Measurements from ENCODE around the gene PLEK2. TPM values are rescaled to one million over a fixed set of nuclear protein-coding genes. Genes with fewer than 3 reads are reported as not detected.

The PLEK2 gene
- total and polyA plus RNA-seq, 4 donors: 2.8 to 4.9 (median 3.9) TPM

DNA sequence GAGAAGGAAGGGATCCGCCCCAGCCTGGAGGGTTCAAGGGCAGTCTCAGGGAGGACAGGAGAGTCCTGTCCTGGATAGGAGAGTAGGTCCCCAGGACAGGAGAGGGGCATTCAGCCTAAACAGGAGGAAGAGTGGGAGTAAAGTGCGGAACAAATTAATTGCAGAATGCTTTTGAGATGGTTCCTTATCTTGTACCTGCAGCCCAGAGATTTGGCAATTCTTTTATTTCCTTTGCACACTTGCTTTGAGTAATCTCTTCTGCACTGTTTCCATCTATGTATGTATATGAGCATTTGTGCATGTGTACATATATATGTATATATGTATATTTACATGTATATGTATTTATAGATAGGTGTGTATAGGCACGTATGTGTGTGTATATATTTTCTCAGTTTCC lies 22.7 kb downstream of the PLEK2 start:
- 54 to 77% methylated on average over 3 of the region's 3 CpGs for WGBS, 2 donors
- ATAC-seq (ENCODE audit: insufficient read depth, low FRiP score) (no peak), DNase-seq (no peak)
- Histone ChIP-seq H3K4me1 (ENCODE audit: control insufficient read depth in 5 of 5, insufficient read depth in 5 of 5, low read length in 5 of 5) (peaks cover 0 to 10% (median 0%) of the 10 kb centered on the region in 5 donors), H3K9ac (ENCODE audit: insufficient read depth in 1 of 2, low read length in 2 of 2) (no peak overlapping the region), H3K4me3 (no peak overlapping the region), H3K27me3 (ENCODE audit: control insufficient read depth in 3 of 3, insufficient read depth in 3 of 3, low read length in 2 of 3) (no peaks in the 10 kb centered on the region), H3K36me3 (ENCODE audit: control insufficient read depth in 4 of 4, insufficient read depth in 4 of 4, low read length in 4 of 4) (peaks cover 2 to 12% (median 10%) of the 10 kb centered on the region in 4 donors), H3K9me3 (ENCODE audit: control insufficient read depth in 4 of 4, insufficient read depth in 3 of 4, low read length in 3 of 4) (no peaks in the 10 kb centered on the region), H3K27ac (ENCODE audit: low read depth in 1 of 2, low read length in 1 of 2) (no peak overlapping the region)
- TF ChIP-seq, protein P1, sequence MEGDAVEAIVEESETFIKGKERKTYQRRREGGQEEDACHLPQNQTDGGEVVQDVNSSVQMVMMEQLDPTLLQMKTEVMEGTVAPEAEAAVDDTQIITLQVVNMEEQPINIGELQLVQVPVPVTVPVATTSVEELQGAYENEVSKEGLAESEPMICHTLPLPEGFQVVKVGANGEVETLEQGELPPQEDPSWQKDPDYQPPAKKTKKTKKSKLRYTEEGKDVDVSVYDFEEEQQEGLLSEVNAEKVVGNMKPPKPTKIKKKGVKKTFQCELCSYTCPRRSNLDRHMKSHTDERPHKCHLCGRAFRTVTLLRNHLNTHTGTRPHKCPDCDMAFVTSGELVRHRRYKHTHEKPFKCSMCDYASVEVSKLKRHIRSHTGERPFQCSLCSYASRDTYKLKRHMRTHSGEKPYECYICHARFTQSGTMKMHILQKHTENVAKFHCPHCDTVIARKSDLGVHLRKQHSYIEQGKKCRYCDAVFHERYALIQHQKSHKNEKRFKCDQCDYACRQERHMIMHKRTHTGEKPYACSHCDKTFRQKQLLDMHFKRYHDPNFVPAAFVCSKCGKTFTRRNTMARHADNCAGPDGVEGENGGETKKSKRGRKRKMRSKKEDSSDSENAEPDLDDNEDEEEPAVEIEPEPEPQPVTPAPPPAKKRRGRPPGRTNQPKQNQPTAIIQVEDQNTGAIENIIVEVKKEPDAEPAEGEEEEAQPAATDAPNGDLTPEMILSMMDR (IDR thresholded peaks at IDR 0.05; ENCODE audit: control extremely low read depth, extremely low read depth): no peak

DNA sequence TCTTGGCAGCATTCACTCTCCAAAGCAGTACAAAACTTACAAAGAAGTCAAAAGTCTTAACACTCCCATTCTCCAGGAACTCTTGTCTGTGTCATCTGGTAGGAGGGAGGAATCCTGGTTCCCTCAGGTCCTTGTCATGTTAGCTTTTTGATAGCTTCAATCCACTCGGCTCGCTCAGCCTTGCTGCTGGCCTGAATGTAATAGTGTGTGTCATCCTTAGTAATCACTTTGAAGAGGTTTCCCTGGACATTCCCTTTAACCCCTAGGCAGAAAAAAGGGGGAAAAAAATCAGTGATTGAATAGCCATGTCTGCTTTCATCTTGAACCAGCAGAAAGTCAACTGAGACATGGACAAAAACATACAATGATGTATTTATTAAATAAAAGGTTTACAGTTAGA lies 24.8 kb downstream of the PLEK2 start:
- 90 to 93% methylated on average over 2 of the region's 2 CpGs for WGBS, 2 donors
- no peak overlapping the region for H3K9ac ChIP-seq (ENCODE audit: insufficient read depth in 1 of 2, low read length in 2 of 2)
- ATAC-seq (ENCODE audit: insufficient read depth, low FRiP score) (no peak), DNase-seq (no peak)
- peaks cover 0 to 5% (median 0%) of the 10 kb centered on the region in 5 donors for H3K4me1 ChIP-seq (ENCODE audit: control insufficient read depth in 5 of 5, insufficient read depth in 5 of 5, low read length in 5 of 5)
- H3K27me3 ChIP-seq (ENCODE audit: control insufficient read depth in 3 of 3, insufficient read depth in 3 of 3, low read length in 2 of 3): no peaks in the 10 kb centered on the region
- no peak overlapping the region for H3K4me3 ChIP-seq
- peaks cover 3 to 30% (median 18%) of the 10 kb centered on the region in 4 donors for H3K36me3 ChIP-seq (ENCODE audit: control insufficient read depth in 4 of 4, insufficient read depth in 4 of 4, low read length in 4 of 4)
- TF ChIP-seq, protein P1 (IDR thresholded peaks at IDR 0.05; ENCODE audit: control extremely low read depth, extremely low read depth): no peak
- no peaks in the 10 kb centered on the region for H3K9me3 ChIP-seq (ENCODE audit: control insufficient read depth in 4 of 4, insufficient read depth in 3 of 4, low read length in 3 of 4)
- H3K27ac ChIP-seq (ENCODE audit: low read depth in 1 of 2, low read length in 1 of 2): no peak overlapping the region

DNA sequence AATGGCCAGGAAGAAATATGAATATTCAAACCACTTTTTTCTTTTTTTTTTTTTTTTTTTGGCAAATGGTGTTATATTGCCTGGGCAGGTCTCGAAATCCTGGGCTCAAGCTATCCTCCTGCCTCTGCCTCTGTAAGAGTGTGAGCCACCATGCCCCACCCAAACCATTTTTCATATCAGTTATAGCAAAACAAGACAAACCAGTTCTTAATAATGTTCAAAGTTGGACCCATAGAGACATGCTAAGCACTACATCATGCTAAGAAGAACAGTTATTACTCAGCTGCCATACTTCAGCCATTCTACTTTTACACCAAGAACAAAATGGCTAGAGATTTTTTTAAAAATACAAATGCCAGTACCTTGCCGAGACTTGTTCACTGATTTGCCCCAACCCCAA lies 26.3 kb downstream of the PLEK2 start:
- ATAC-seq (ENCODE audit: insufficient read depth, low FRiP score) (no peak), DNase-seq (no peak)
- Histone ChIP-seq H3K9ac (ENCODE audit: insufficient read depth in 1 of 2, low read length in 2 of 2) (no peak overlapping the region), H3K9me3 (ENCODE audit: control insufficient read depth in 4 of 4, insufficient read depth in 3 of 4, low read length in 3 of 4) (no peaks in the 10 kb centered on the region), H3K36me3 (ENCODE audit: control insufficient read depth in 4 of 4, insufficient read depth in 4 of 4, low read length in 4 of 4) (peaks cover 3 to 41% (median 27%) of the 10 kb centered on the region in 4 donors), H3K27me3 (ENCODE audit: control insufficient read depth in 3 of 3, insufficient read depth in 3 of 3, low read length in 2 of 3) (no peaks in the 10 kb centered on the region), H3K4me3 (no peak overlapping the region), H3K27ac (ENCODE audit: low read depth in 1 of 2, low read length in 1 of 2) (no peak overlapping the region), H3K4me1 (ENCODE audit: control insufficient read depth in 5 of 5, insufficient read depth in 5 of 5, low read length in 5 of 5) (no peaks in the 10 kb centered on the region)
- 88 to 91% methylated on average over 2 of the region's 2 CpGs for WGBS, 2 donors
- TF ChIP-seq, protein P1 (IDR thresholded peaks at IDR 0.05; ENCODE audit: control extremely low read depth, extremely low read depth): no peak

DNA sequence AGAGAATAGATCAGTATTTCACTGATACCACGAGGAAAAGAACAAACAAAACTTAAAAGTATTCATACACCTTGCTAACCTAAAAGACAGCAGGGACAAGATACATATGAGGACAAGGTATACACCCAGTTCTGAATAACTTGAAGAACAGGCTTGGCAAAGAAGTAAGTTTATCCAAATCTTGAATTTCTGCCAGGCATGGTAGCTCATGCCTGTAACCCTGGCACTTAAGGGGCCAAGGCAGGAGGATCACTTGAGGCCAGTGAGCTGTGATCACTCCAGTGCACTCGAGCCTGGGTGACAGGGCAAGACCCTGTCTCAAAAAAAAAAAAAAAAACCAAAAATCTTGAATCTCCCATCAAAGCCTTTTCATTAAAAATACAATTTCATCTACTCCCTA lies 26.8 kb downstream of the PLEK2 start:
- Histone ChIP-seq H3K9ac (ENCODE audit: insufficient read depth in 1 of 2, low read length in 2 of 2) (no peak overlapping the region), H3K27ac (ENCODE audit: low read depth in 1 of 2, low read length in 1 of 2) (no peak overlapping the region), H3K36me3 (ENCODE audit: control insufficient read depth in 4 of 4, insufficient read depth in 4 of 4, low read length in 4 of 4) (peaks cover 3 to 46% (median 28%) of the 10 kb centered on the region in 4 donors), H3K4me3 (no peak overlapping the region), H3K27me3 (ENCODE audit: control insufficient read depth in 3 of 3, insufficient read depth in 3 of 3, low read length in 2 of 3) (no peaks in the 10 kb centered on the region), H3K9me3 (ENCODE audit: control insufficient read depth in 4 of 4, insufficient read depth in 3 of 4, low read length in 3 of 4) (no peaks in the 10 kb centered on the region), H3K4me1 (ENCODE audit: control insufficient read depth in 5 of 5, insufficient read depth in 5 of 5, low read length in 5 of 5) (no peaks in the 10 kb centered on the region)
- 69 to 78% methylated on average over 2 of the region's 2 CpGs for WGBS, 2 donors
- no peak for ATAC-seq (ENCODE audit: insufficient read depth, low FRiP score)
- TF ChIP-seq, protein P1 (IDR thresholded peaks at IDR 0.05; ENCODE audit: control extremely low read depth, extremely low read depth): no peak
- DNase-seq: no peak
